Muscle of arm (tissue), 12 donors: ENCODE data around the gene SLC19A1. TPM values are rescaled to one million over a fixed set of nuclear protein-coding genes. Genes with fewer than 3 reads are reported as not detected.

Source experiments
- DNase-seq: peaks from one replicate; pipeline ENCODE4 v3.0.0-alpha.2; 2013
- polyA plus RNA-seq, 12 donors: library from polyadenylated mRNA; unstranded; fragments of 120-200 nt; gene quantifications; one replicate each; pipeline ENCODE4 v1.2.1, GENCODE V29; 2013; ENCODE audit not compliant: insufficient read length in 12 of 12

Gene SLC19A1
- polyA plus RNA-seq, 12 donors, result 4.9 to 24.9 (median 16.9) TPM; not detected in 1

- no peak for DNase-seq
Observed at GRCh38 chr21:45496151-45496967, 45.9 kb downstream of the SLC19A1 start.

GRCh38 chr21:45494851-45495680, 47.2 kb downstream of the SLC19A1 start:
- no peak for DNase-seq

GRCh38 chr21:45494135-45494850, 47.9 kb downstream of the SLC19A1 start:
- DNase-seq, result no peak

- DNase-seq, result no peak
Observed at GRCh38 chr21:45493401-45494001, 48.7 kb downstream of the SLC19A1 start.

GRCh38 chr21:45492765-45493164, 49.5 kb downstream of the SLC19A1 start:
- DNase-seq, result no peak

- DNase-seq, result no peak
Observed at GRCh38 chr21:45491623-45492022, 50.6 kb downstream of the SLC19A1 start.

GRCh38 chr21:45491056-45491455, 51.2 kb downstream of the SLC19A1 start:
- DNase-seq, result no peak

- no peak for DNase-seq
Observed at GRCh38 chr21:45490049-45490731, 52.0 kb downstream of the SLC19A1 start.

- DNase-seq, result no peak
Observed at GRCh38 chr21:45489722-45489982, 52.6 kb downstream of the SLC19A1 start.

- DNase-seq, result no peak
Observed at GRCh38 chr21:45488931-45489721, 53.1 kb downstream of the SLC19A1 start.

GRCh38 chr21:45487891-45488600, 54.2 kb downstream of the SLC19A1 start:
- DNase-seq, result no peak

- no peak for DNase-seq
Observed at GRCh38 chr21:45487161-45487806, 55.0 kb downstream of the SLC19A1 start.

GRCh38 chr21:45486443-45487160, 55.6 kb downstream of the SLC19A1 start:
- no peak for DNase-seq

- DNase-seq, result no peak
Observed at GRCh38 chr21:45485686-45486442, 56.4 kb downstream of the SLC19A1 start.

GRCh38 chr21:45484318-45484717, 57.9 kb downstream of the SLC19A1 start:
- DNase-seq, result no peak

GRCh38 chr21:45482899-45483821, 59.1 kb downstream of the SLC19A1 start:
- no peak for DNase-seq
